GM12878 (cell line): Measurements from ENCODE around the gene EWSR1. TPM values are rescaled to one million over a fixed set of nuclear protein-coding genes. Genes with fewer than 3 reads are reported as not detected.

Experiments
- ATF7 ChIP-seq: fragments of 450-650 bp; IDR thresholded peaks from 2 replicates; pipeline ENCODE4 v1.6.1; 2016; ENCODE audit warnings: low read depth, mild to moderate bottlenecking
- BCLAF1 ChIP-seq: fragments of 450-650 bp; IDR thresholded peaks from 2 replicates; pipeline ENCODE4 v1.6.1; 2017; ENCODE audit warnings: antibody characterized with exemption, mild to moderate bottlenecking, moderate library complexity
- BHLHE40 ChIP-seq, 2 experiments: fragments of 450-650 bp in 1 of 2; IDR thresholded peaks; 2 replicates each; pipeline ENCODE4 v1.6.1; 2011 to 2017; ENCODE audit warnings: low read depth in 2 of 2, borderline replicate concordance in 1 of 2, improper control_type of control experiment in 1 of 2, low read length in 1 of 2, mild to moderate bottlenecking in 1 of 2
- CBX3 ChIP-seq: fragments of 200-600 bp; sonication (generic); IDR thresholded peaks from 2 replicates; pipeline ENCODE4 v1.6.1; 2016; ENCODE audit warnings: low read depth, borderline replicate concordance
- CHD1 ChIP-seq: IDR thresholded peaks from 2 replicates; pipeline ENCODE4 v1.6.1; 2012; ENCODE audit warnings: low read depth, low read length, improper control_type of control experiment
- E2F4 ChIP-seq: IDR thresholded peaks from 2 replicates; pipeline ENCODE4 v1.6.1; 2012; ENCODE audit warnings: low read depth, low read length, improper control_type of control experiment
- EGR1 ChIP-seq, 2 experiments: IDR thresholded peaks; 1 replicate in 1 of 2; 2 replicates in 1 of 2; pipeline ENCODE4 v1.6.1; 2011 to 2012; ENCODE audit warnings: low read depth in 2 of 2, low read length in 2 of 2, borderline replicate concordance in 1 of 2, mild to moderate bottlenecking in 1 of 2, moderate library complexity in 1 of 2
- EZH2 ChIP-seq: IDR thresholded peaks from 2 replicates; pipeline ENCODE4 v1.6.1; 2012; ENCODE audit warnings: low read depth, mild to moderate bottlenecking, control low read depth, inconsistent platforms, low read length, borderline replicate concordance; ENCODE audit not compliant: control insufficient read depth
- GATAD2B ChIP-seq: fragments of 450-650 bp; conservative IDR thresholded peaks from 2 replicates; pipeline ENCODE4 v1.6.1; 2017; ENCODE audit warnings: low read depth, mild to moderate bottlenecking, moderate library complexity
- IKZF1 ChIP-seq: fragments of 450-650 bp; conservative IDR thresholded peaks from 2 replicates; pipeline ENCODE4 v1.6.1; 2017; ENCODE audit warnings: antibody characterized with exemption, mild to moderate bottlenecking
- MYB ChIP-seq: fragments of 150-350 bp; IDR thresholded peaks from 2 replicates; pipeline ENCODE4 v1.6.1; 2014; ENCODE audit warnings: mild to moderate bottlenecking, low read depth, low read length, borderline replicate concordance
- NKRF ChIP-seq: fragments of 450-650 bp; conservative IDR thresholded peaks from 2 replicates; pipeline ENCODE4 v1.6.1; 2017; ENCODE audit warnings: mild to moderate bottlenecking, moderate library complexity
- RAD51 ChIP-seq: fragments of 450-650 bp; IDR thresholded peaks from 2 replicates; pipeline ENCODE4 v1.6.1; 2016; ENCODE audit warnings: moderate library complexity, mild to moderate bottlenecking, inconsistent platforms
- RB1 ChIP-seq: fragments of 450-650 bp; formaldehyde crosslinking; IDR thresholded peaks from 2 replicates; pipeline ENCODE4 v1.6.1; 2017; ENCODE audit warnings: mild to moderate bottlenecking, borderline replicate concordance
- RELB ChIP-seq: fragments of 450-650 bp; IDR thresholded peaks from 2 replicates; pipeline ENCODE4 v1.6.1; 2017; ENCODE audit warnings: low read depth, mild to moderate bottlenecking, moderate library complexity
- RUNX3 ChIP-seq: IDR thresholded peaks from 2 replicates; pipeline ENCODE4 v1.6.1; 2012; ENCODE audit warnings: low read length, inconsistent platforms
- SKIL ChIP-seq: fragments of 450-650 bp; IDR thresholded peaks from 2 replicates; pipeline ENCODE4 v1.6.1; 2017; ENCODE audit warnings: mild to moderate bottlenecking, low read depth, inconsistent platforms; ENCODE audit not compliant: poor library complexity, severe bottlenecking
- SMARCA5 ChIP-seq: fragments of 450-650 bp; IDR thresholded peaks from 2 replicates; pipeline ENCODE4 v1.6.1; 2017; ENCODE audit warnings: mild to moderate bottlenecking
- WRNIP1 ChIP-seq: IDR thresholded peaks from 2 replicates; pipeline ENCODE4 v1.6.1; 2011; ENCODE audit warnings: low read depth, low read length, improper control_type of control experiment, borderline replicate concordance
- polyA plus RNA-seq, 11 experiments: library from polyadenylated mRNA; depleted of rRNA in 4 of 11; unstranded in 6 of 11; stranded (reverse) in 5 of 11; fragments of >200 nt; fragmentation: Nextera tagmentation in 4 of 11; fragmentation: Illumina TruSeq in 1 of 11; extraction: Ambion mirVana in 4 of 11; extraction: Trizol in 1 of 11; gene quantifications; 1 replicate in 1 of 11; 2 replicates in 10 of 11; pipeline versions ENCODE4 v1.2.1 to v1.2.3, GENCODE V29; 2011 to 2016; ENCODE audit warnings: inconsistent platforms in 2 of 11, missing spikeins in 2 of 11, low read depth in 1 of 11
- total RNA-seq, 4 experiments: library from RNA; depleted of rRNA in 3 of 4; stranded (reverse); fragments of >200 nt in 3 of 4; fragmentation: Illumina TruSeq in 1 of 4; extraction: Trizol in 1 of 4; gene quantifications; 2 replicates each; pipeline versions ENCODE4 v1.2.1 to v1.2.3, GENCODE V29; 2013 to 2021

EWSR1 gene
- total and polyA plus RNA-seq, 10 of the 15 experiments (the other 5 are each of a cell fraction or from before 2014, with no cell fraction given): 130 to 480 (median 356) TPM

- TF ChIP-seq RELB (no peak), RB1 (0 out of 2 replicates have a peak, but pooled peaks have one; percentile 9), EGR1 (IDR thresholded peaks at IDR 0.05; ENCODE audit: borderline replicate concordance in 1 of 2, low read depth in 2 of 2, low read length in 2 of 2) (0 out of 3 replicates have a peak, but pooled peaks of 1 of the 2 experiments have one; percentile 45), BHLHE40 (IDR thresholded peaks at IDR 0.05; ENCODE audit: borderline replicate concordance in 1 of 2, low read depth in 2 of 2, low read length in 1 of 2) (no peak), MYB (no peak), GATAD2B (peak; percentile 81), RAD51 (no peak), EZH2 (no peak), RUNX3 (no peak), ATF7 (no peak), NKRF (peak; percentile 85), E2F4 (no peak), CHD1 (no peak), BCLAF1 (no peak), SKIL (no peak), CBX3 (no peak), WRNIP1 (peak; percentile 56; the same call in 1 of the 2 replicates), IKZF1 (0 out of 2 replicates have a peak, but pooled peaks have one; percentile 17), SMARCA5 (peak; percentile 79; the same call in 1 of the 2 replicates)
Observed at GRCh38 chr22:29268511-29269229, 602 bp downstream of the EWSR1 start (continued).
